Activated T-cell treated with anti-CD3 and anti-CD28 coated beads, Interleukin-2, amount 50 U/mL, for 1 hour (primary cell): ENCODE measurements around the gene MTMR12.
"Not testable (repeated sequence)": the region's sequence is repeated elsewhere in the genome, so short reads cannot be mapped to it uniquely, and the experiment has no call there.

Experiments used
- DNase-seq: peaks from one replicate; pipeline ENCODE4 v3.0.0-alpha.2; 2020

Gene MTMR12

DNA sequence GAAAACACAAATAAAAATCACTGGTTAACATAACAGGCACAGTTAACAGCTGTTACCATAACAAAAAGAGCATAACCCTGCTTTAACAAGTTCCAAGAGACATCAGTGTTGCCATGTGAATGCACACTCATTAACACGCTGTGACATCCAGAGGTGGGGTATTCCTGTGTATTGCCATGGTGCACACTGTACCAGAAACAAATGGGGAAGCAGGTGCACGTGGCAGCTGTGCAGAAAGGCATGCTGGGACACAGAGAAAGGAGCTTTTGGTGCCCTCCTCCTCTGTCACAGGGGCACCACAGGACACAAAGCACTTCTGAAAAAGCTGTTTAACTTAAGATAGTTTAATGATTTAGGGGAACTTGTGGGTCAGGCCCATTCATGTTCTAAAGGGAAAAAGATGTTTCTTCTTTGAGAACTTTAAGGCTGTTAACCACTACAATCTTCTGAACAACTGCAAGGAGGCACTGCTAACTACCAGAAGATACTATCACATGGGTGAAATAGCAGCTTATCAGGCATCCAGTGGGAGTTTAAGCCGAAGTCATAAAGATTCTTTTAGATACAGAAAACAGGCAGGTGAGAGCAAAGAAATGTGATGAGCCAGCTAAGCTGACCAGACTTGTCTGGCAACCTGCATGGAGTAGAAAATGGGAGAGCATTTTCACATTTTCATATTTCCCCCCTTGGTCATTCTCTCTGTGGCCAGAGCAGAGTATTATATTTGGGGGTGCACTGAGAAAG lies 82.2 kb downstream of the MTMR12 start:
- DNase-seq = no peak

DNA sequence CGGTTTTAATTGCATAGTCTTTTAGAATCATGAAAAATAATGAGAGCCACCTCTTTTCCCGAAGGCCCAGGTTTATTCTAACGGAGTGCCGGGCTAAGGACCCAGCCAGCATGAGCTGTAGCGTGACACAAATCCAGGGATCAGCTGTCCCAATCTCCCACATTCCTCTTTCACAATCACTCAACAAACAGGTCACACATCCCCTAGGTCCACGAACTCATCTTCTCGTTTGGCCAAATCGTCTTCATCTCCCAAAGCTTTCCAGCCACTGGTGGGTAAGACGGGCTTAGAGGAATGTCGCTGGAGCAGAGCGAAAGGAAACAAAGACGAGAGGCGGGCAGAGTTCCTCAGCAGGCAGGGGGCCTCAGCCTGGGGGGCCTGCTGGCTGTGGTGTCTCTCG lies 83.2 kb downstream of the MTMR12 start:
- DNase-seq = no peak

GRCh38 chr5:32228816-32229215 lies 83.9 kb downstream of the MTMR12 start:
- DNase-seq = no peak

GRCh38 chr5:32225445-32225844 lies 87.3 kb downstream of the MTMR12 start:
- DNase-seq = no peak

- DNase-seq = no peak
These were observed 88.6 kb downstream of the MTMR12 start for GRCh38 chr5:32223972-32224609.

- no peak for DNase-seq
These were observed 89.8 kb downstream of the MTMR12 start for GRCh38 chr5:32222723-32223470.

- no peak for DNase-seq
These were observed 94.8 kb downstream of the MTMR12 start for GRCh38 chr5:32217886-32218396.

- not testable (repeated sequence) for DNase-seq
These were observed 98.4 kb downstream of the MTMR12 start for GRCh38 chr5:32214344-32214743.

- no peak for DNase-seq
These were observed 102.6 kb downstream of the MTMR12 start for GRCh38 chr5:32210151-32210550.

- not testable (repeated sequence) for DNase-seq
These were observed 103.9 kb downstream of the MTMR12 start for GRCh38 chr5:32208837-32209236.

- no peak for DNase-seq
These were observed 105.4 kb downstream of the MTMR12 start for GRCh38 chr5:32207355-32207634.

- DNase-seq = no peak
These were observed 106.0 kb downstream of the MTMR12 start for GRCh38 chr5:32206509-32207354.

GRCh38 chr5:32206053-32206452 lies 106.7 kb downstream of the MTMR12 start:
- DNase-seq = no peak

GRCh38 chr5:32202394-32202793 lies 110.3 kb downstream of the MTMR12 start:
- no peak for DNase-seq

DNA sequence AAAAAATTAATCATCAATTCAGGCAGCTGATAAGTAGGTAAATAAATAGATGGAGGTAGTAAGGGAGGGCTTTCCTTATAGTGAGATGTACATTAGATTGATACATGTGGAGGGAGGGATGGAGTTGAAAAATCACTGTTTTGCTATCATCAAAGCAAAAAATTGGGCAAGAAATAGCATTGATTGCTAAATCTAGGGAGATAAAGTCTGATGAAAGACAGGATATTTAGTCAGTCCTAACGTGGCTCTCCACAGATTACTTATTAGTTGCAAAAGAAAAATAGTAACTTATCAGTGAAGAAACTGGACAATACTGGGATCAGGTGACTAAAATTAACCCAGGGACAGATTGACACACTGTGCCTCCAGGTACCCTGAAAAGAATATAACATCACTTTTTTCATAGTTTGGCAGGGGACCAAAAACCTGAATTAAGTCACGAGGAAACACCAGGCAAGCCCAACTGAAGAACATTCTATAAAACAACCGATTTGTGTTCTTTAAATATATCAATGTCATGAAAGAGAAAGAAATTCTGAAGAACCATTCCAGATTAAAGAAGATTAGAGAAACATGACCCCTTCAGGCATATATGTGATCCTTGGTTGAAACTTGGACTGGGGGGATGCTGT lies 111.5 kb downstream of the MTMR12 start:
- DNase-seq = no peak

DNA sequence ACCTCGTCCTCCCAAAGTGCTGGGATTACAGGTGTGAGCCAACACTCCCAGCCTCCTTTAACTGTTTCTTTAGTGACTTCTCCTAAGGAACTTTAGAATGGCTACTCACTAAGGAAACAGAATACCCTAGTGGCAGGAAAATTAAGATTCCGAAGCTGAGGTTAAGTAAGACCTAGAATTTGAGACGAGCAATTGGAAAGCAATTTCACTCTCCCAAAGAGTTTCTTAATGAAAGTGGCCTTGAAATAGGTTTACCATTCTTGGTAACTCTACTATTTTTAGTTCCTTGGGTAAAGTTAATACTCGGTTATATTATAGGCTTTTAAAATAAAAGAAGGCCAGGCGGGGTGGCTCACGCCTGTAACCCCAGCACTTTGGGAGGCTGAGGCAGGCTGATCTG lies 115.7 kb downstream of the MTMR12 start:
- no peak for DNase-seq

DNA sequence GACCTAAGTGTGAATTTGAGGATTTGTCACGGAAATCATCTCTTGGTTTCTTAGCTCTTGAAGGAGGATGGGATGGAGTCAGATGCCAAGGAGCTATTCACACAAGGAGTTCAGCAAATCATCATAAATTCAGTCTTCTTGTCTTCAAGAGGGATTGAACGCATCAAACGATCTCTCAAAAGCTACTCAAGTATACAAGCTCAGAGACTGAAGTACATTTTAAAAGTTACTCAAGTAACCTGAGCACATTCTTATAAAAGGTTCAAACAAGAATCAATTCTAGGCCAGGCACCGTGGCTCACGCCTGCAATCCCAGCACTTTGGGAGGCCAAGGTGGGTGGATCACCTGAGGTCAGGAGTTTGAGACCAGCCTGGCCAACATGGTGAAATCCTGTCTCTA lies 117.5 kb downstream of the MTMR12 start:
- no peak for DNase-seq

- no peak for DNase-seq
These were observed 119.1 kb downstream of the MTMR12 start for GRCh38 chr5:32193591-32193990.

DNA sequence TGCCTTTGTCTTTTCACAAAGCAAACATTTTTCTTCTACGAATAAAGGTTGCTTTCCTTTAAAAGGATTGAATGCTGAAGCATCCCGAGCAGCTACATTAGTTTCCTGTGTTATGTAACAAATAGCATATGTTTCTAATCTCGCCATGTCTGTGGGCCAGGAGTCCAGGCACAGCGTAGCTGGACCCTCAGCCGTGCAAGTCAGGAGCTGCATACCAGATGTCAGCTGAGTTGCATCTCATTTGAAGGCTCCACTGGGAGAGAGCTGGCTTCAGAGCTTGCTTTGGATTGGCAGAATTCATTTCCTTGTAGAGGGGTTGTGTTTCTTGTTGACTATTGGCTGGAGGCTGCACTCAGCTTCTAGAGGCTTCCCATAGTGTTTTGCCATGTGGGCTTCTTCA lies 122.6 kb downstream of the MTMR12 start:
- no peak for DNase-seq

DNA sequence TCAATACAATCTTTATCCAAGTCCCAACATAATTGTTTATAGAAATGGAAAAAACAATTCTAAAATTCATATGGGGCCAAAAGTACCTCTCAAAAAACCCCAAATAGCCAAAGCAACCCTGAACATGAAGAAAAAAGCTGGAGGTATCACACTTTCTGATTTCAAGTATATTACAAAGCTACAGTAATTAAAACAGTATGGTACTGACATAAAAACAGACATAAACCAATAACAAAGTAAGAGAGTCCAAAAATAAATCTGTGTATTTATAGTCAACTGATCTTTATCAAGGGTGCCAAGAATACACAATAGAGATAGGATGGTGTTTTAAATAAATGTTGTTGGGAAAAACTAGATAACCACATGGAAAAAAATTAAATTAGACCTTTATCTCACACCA lies 125.1 kb downstream of the MTMR12 start:
- no peak for DNase-seq

- no peak for DNase-seq
These were observed 130.2 kb downstream of the MTMR12 start for GRCh38 chr5:32182463-32183063.
